A673 (cell line): ENCODE data around the gene MAD2L2. TPM values are rescaled to one million over a fixed set of nuclear protein-coding genes. Genes with fewer than 3 reads are reported as not detected.

ENCODE experiments used
- BruUV-seq: library from RNA; stranded (reverse); fragments of 400-500 nt; replicated peaks from 2 replicates; lab custom pipeline; 2021; lab: Mats Ljungman, UMichigan
- CTCF ChIA-PET: fragments of 300-600 bp; sonication (Branson Sonifier 250); formaldehyde crosslinking; loops from one replicate; lab custom pipeline; 2022; ENCODE audit warnings: antibody characterized with exemption; lab: Charles Lee
- POLR2A ChIA-PET: fragments of 300-600 bp; sonication (Branson Sonifier 250); formaldehyde crosslinking; loops from one replicate; lab custom pipeline; 2022; ENCODE audit warnings: antibody characterized with exemption; ENCODE audit not compliant: low non-redundant PET; lab: Charles Lee
- DNase-seq: peaks from one replicate; pipeline ENCODE4 v3.0.0-alpha.2; 2015; ENCODE audit warnings: low spot score
- H3K27ac ChIP-seq: fragments of 200-600 bp; sonication (generic); 2 replicates; pipeline ENCODE4 v1.5.1; 2016; ENCODE audit warnings: mixed run types, low read depth, mild to moderate bottlenecking, mixed read lengths, antibody characterized with exemption, low read length; ENCODE audit not compliant: poor library complexity, severe bottlenecking
- H3K27me3 ChIP-seq: fragments of 200-600 bp; sonication (generic); replicated peaks from 2 replicates; pipeline ENCODE4 v1.6.1; 2017; ENCODE audit warnings: mixed run types, low read depth, mild to moderate bottlenecking, mixed read lengths, antibody characterized with exemption, low read length; ENCODE audit not compliant: insufficient read depth, poor library complexity
- H3K36me3 ChIP-seq: fragments of 200-600 bp; sonication (generic); 2 replicates; pipeline ENCODE4 v1.6.1; 2016; ENCODE audit warnings: mixed run types, mild to moderate bottlenecking, mixed read lengths, antibody characterized with exemption, low read length; ENCODE audit not compliant: insufficient read depth, poor library complexity, severe bottlenecking
- H3K4me1 ChIP-seq: fragments of 200-600 bp; sonication (generic); 2 replicates; pipeline ENCODE4 v1.6.1; 2017; ENCODE audit warnings: mixed run types, mild to moderate bottlenecking, mixed read lengths, antibody characterized with exemption, low read length; ENCODE audit not compliant: insufficient read depth, poor library complexity, severe bottlenecking
- H3K4me3 ChIP-seq: fragments of 200-600 bp; sonication (generic); 2 replicates; pipeline ENCODE4 v1.5.1; 2016; ENCODE audit warnings: low read depth, mixed run types, mild to moderate bottlenecking, mixed read lengths, low read length; ENCODE audit not compliant: poor library complexity, severe bottlenecking
- H3K9me3 ChIP-seq: fragments of 200-600 bp; sonication (generic); 2 replicates; pipeline ENCODE4 v1.6.1; 2016; ENCODE audit warnings: mixed run types, low read depth, mild to moderate bottlenecking, mixed read lengths, antibody characterized with exemption, low read length; ENCODE audit not compliant: poor library complexity, severe bottlenecking
- CTCF ChIP-seq: fragments of 300-800, 200-600 bp; sonication (generic); conservative IDR thresholded peaks from 2 replicates; pipeline ENCODE4 v1.5.1; 2017; ENCODE audit warnings: low read depth, mild to moderate bottlenecking, antibody characterized with exemption, low read length, moderate library complexity, mixed read lengths
- EZH2 ChIP-seq: fragments of 200-600 bp; sonication (generic); IDR thresholded peaks from 2 replicates; pipeline ENCODE4 v1.6.1; 2017; ENCODE audit warnings: borderline replicate concordance, low read depth, mild to moderate bottlenecking, mixed read lengths, antibody characterized with exemption, low read length; ENCODE audit not compliant: poor library complexity, severe bottlenecking
- intact Hi-C: fragments of 100-400 bp; cut with micrococcal nuclease; formaldehyde crosslinking; loops from one replicate; pipeline ENCODE4 v1.10.0; 2022; ENCODE audit not compliant: unreplicated experiment
- total RNA-seq: library from RNA; stranded (reverse); gene quantifications from 2 replicates; pipeline ENCODE4 v1.2.3, GENCODE V29; 2021

MAD2L2 gene
- total RNA-seq, 1 experiment from 2014 or later: 134 TPM

GRCh38 chr1:11693917-11694316, 13.0 kb upstream of the MAD2L2 start:
- TF ChIP-seq CTCF (no peak), EZH2 (no peak)
- Histone ChIP-seq H3K36me3 (no peaks in the 10 kb centered on the region), H3K9me3 (no peaks in the 10 kb centered on the region), H3K27ac (no peak overlapping the region), H3K4me1 (peaks cover 39% of the 10 kb centered on the region), H3K4me3 (no peak overlapping the region), H3K27me3 (peaks cover 9% of the 10 kb centered on the region)
- ChIA-PET POLR2A (no interaction called here), CTCF (interaction anchor here (0.6 kb wide), 1 partner anchor 30 kb away, joined by 3 read pairs; the partner anchor contains the start of gene FBXO6)
- no peak for DNase-seq
- no TSS peak for BruUV-seq
- intact Hi-C loops: no loop called here

GRCh38 chr1:11693024-11693590, 12.2 kb upstream of the MAD2L2 start:
- intact Hi-C loops: no loop called here
- CTCF ChIA-PET: no interaction called here
- H3K36me3 ChIP-seq: no peaks in the 10 kb centered on the region
- peaks cover 9% of the 10 kb centered on the region for H3K27me3 ChIP-seq
- H3K4me1 ChIP-seq: peaks cover 33% of the 10 kb centered on the region
- no peak for TF ChIP-seq CTCF
- no peak for TF ChIP-seq EZH2
- POLR2A ChIA-PET: no interaction called here
- DNase-seq: peak; percentile 42
- H3K27ac ChIP-seq: no peak overlapping the region
- BruUV-seq: no TSS peak
- no peak overlapping the region for H3K4me3 ChIP-seq
- no peaks in the 10 kb centered on the region for H3K9me3 ChIP-seq

- H3K27me3 ChIP-seq: peaks cover 9% of the 10 kb centered on the region
- CTCF ChIA-PET: no interaction called here
- POLR2A ChIA-PET: no interaction called here
- no TSS peak for BruUV-seq
- H3K4me1 ChIP-seq: peaks cover 29% of the 10 kb centered on the region
- no peaks in the 10 kb centered on the region for H3K36me3 ChIP-seq
- no peak overlapping the region for H3K27ac ChIP-seq
- no peak for DNase-seq
- no peaks in the 10 kb centered on the region for H3K9me3 ChIP-seq
- H3K4me3 ChIP-seq: peak overlapping the region; percentile 61
- intact Hi-C loops: no loop called here
- no peak for TF ChIP-seq EZH2
- TF ChIP-seq CTCF: no peak
These were observed 11.2 kb upstream of the MAD2L2 start for GRCh38 chr1:11691928-11692711.
